ENCODE results near the gene GABRA4.

GABRA4 gene

DNA sequence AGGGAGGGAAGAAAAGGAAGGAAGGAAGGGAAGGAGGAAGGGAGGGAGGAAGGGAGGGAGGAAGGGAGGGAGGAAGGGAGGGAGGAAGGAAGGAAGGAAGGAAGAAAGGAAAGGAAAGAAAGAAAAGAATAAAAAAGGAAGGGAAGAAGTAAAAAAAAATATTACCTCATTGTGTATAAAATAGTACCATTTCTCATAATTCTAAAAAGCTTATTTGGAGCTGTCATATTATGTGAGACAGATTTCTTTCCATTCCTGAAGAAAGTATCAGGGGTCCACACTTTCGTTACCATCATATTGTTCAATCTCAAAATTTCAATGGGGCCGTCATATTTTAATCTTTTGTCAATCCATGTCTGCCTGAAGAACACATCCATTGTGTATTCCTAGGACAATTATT, 16.1 kb downstream of the GABRA4 start:
- no peak for DNase-seq

DNA sequence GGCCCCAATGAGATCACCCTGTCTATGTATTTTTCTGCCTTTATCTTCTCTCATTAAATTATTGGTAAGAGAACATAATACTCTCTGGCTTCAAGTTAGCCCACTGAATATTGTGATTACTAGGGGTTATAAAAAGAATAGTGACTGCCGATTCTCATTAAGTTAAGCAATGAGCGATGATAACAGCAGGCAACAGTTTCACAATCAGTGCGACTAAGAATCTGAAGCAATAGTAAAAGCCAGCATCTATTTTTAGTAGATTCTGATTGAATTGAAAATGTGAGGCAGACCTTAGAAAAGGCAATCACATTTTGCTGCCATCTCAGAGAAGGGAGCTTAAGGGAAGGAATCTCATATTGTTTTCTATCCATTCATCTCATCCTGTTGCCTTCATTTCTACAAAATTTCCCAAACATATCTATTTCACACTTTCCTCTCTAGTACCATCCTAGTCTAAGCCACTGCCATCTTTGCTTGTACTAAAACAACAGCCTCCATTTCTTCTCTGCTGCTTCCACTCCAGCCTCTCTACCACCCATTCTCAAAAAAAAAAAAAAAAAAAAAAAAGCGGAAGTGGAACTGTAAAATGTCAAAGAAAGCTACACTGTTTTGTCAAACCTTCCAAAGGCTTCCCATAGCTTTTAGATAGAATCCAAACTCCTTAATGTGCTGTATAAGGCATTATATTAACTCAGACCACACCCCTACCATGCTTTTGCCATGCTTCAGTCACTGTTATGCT, 17.4 kb downstream of the GABRA4 start:
- no peak for DNase-seq

DNA sequence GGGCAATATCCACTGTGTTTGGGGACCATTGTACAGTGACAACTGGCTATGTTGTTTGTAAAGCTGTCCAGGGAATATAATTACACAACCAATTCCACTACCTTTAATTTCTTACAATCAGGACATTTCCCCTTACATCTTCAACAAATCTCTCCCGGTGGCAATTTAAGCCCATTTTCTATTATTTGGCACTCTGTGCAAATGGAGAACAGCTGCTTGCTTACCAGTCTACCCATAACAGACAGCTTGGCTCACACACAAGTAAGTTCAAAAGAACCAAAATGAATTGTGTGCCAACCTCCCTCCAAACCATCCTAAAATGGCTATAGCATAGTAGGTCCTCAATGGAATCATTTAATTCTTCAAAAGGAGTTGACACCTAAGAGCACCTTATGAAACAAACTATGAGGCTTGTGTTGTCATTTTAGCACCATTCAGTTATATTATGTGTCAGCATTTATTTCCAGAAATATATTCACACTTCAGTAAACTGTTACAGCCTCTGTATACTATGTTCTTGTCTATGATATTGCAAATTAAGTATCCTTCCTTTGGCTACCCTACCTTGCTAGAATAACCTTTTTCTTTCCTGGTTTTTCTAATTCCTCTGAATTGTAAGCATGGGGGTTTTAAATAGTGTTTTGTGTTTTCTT, 18.4 kb downstream of the GABRA4 start:
- no peak for DNase-seq

DNA sequence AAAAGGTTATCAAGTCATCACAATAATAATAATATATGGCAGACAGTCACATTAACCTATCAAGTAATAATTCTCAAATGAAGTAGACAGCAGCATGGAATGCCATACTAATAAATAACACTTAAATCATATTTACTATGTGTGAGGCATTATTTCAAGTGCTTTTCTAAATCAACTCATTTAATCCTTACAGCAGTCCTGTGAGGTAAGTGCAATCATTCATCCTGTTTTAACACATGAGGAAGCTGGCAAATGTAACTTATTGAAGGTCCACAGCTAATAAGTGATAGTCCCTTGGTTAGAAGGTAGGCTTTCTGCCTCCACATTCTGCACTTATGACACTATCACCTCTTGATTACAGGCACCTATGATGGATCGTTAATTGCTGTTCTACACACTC, 24.5 kb downstream of the GABRA4 start:
- no peak for DNase-seq

DNA sequence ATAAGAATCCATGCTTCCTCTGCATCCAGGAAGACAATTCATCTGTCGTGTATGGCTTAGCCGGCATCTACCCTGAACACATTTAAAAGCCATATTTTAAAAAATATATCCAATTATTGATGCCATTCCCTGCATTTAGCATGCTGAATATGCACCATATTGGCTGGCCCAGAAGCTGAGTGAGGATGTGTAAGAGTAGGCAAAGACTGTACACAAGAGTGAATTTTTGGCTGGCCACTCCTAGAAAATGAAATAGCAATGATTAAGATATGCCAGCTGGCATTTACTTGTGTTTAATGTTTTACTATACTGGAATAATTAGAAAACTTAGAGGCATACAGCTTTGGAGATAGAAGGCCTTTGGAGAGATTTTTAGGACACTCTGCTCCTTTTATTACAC, 25.8 kb downstream of the GABRA4 start:
- DNase-seq, result no peak

DNA sequence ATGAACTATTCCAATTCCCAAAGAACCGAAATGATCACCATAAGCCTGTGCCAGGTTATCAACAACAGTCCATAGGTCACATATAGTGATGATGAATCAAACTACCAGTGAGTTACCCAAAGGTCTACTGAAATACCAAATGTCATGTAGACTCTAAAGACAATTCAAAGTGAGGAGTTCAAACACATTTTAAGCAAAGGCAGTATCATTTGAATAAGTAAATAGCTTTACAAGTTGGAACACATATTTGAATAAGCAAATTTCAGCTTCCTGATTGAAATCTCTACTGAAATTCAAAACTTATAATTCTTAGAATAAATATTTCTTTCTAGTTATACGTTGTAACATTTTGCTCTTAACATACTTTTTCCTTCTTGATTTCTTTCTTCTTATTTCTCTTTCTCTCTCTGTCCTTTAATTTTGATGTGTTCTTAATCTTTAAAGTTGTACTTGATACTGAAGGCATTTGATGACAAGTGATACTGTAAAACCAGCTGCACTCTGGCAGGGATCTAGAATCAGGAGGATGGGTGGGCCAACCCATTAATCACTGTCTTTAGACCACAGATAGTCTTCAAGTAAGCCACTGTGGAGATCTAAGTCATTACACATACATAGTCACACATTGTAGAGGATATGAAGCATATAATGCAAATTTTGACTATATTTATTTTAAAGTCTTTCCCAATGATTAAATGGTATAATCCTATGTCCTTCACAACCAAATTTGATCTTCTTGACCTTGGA, 34.5 kb downstream of the GABRA4 start:
- no peak for DNase-seq

DNA sequence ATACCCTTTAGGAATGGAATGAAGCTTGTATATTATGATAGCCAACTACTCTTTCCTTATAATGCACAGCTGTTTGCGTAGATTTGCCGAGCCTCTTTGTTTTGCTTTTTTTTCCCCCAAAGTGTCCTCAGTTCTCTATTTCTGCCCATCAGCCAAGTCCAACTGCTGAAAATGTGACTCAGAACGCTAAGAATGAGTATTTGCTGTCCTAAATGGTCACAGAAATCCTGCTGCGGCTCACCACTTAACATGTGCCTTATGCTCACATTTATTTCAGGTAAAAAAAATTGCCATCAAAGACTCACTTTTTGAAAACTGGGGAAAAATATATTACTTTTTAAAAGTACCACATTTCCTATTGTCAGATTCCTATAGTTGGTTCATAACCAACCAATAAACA, 36.9 kb downstream of the GABRA4 start:
- no peak for DNase-seq

DNA sequence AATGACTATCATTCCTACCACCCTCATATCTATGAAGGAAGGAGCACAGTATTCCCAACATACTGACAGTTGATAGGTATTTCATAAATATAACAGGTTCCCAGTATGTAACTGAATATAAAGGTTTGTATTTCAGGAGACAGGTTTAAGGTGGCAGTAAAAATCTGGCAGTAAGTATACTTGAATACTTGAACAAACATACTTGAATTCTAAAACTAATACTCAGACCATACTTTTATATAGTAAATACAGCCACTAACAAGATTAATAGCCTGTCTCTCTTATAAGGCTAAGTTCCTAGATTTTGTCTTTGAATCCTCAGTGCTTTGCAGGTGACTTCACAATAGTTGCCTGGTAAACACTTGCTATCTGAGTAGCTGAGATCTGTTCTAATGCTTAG, 37.8 kb downstream of the GABRA4 start:
- no peak for DNase-seq

DNA sequence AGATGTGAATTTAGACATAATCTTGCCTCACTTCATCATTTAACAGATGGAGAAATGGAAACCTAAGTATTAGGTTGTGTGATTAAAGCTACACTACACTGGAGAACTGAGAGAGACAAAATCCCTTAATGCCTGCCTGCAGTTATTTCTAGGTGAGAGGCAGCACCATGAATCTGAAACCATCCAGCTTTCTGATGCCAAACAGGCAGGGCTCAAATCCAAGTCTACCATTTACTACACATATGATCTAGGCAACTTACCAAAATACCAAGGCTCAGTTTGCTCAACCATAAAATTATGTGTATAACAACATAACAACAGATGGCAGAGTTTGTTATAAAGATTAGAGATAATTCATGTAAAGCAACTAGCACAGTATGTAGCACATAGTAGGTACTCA, 38.7 kb downstream of the GABRA4 start:
- no peak for DNase-seq

DNA sequence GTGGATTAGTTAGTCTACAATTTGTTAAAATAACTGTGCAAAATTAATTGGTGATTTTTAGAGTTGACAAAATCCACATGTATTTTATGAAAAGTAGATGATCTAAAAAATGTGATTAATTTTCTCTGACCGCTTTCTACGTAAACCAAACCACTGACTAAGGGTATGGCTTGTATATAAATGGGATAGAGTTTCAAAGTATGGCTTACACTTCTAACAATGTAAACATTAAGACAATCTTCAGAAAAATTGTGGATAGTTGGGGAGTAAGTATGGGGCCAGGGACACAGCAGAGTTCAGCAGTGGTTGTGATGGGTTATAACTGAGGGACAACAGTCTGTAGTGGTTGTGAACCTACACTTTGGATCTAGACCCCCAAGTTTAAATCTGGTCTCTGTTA, 39.8 kb downstream of the GABRA4 start:
- no peak for DNase-seq

DNA sequence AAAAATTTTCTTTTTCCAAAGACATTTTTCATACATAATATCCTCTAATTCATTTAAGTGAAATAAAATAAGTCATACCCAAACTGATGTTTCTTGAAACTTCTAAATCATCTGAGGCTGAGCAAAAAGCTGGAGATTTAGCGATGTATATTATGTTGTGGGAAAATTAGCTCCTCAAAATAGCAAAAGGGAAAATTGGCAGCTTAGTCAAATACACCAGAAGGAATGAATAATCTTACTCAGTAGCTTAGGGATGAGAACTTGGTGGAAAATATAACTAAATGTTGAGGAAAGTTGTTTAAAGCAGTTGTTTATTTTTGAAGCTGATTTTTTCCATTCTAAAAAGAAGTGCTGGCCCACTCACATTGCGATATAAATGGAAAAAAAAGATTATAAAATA, 40.9 kb downstream of the GABRA4 start:
- no peak for DNase-seq

DNA sequence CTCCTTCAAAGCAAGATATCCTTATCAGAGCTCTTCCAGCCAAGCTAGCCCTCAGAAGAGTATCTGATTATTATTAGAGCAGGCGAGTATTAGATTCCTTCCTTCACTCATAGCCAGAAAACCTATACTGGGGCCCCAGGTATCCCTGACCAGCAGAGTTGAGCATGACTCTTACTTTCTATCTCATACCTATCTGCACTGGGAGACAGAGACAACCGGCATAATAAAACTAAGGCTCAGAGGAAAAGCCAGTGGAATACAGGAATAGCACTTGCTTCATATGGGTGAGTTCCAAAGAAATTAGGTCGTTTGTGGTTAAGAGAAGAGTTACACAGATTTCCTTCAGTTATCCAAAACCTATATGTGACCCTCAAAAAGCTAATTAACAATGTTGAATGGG, 42.6 kb downstream of the GABRA4 start:
- no peak for DNase-seq

DNA sequence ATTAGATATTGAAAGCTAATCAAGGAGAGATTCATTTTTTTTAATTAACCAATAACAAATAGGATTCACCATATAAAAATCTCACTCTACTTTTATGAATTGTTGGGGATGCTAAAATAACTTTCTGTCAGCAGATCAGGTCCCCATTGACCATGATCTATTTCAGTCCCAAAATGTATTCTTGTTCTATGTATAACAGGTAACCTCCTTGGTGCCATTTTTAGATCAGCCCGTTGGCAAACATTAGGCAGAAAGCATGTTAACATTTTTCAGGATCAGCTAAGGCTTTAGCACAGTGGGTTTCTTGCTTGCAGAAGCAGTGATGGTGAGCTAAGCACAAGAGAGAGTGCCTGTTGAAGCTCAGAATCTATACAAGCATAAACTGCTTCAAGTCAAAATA, 43.6 kb downstream of the GABRA4 start:
- DNase-seq, result no peak

DNA sequence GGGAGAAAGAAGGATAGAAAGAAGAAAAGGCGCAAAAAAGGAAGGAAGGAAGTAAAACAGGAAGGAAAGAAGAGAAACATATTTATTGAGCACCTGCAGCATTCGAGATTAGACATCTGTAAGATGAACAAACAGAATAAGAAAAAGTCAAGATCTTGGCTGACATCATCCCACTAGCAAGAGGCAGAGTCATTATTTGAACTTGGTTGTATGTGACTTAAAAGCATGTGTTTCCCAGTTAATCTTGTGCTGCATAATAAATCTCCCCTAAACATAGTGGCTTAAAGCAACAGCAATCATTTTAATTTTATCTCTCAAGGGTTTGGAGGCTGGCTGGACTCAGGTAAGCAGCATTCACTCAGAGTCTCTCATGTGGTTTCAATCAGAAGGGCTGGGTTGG, 45.8 kb downstream of the GABRA4 start:
- DNase-seq, result no peak

DNA sequence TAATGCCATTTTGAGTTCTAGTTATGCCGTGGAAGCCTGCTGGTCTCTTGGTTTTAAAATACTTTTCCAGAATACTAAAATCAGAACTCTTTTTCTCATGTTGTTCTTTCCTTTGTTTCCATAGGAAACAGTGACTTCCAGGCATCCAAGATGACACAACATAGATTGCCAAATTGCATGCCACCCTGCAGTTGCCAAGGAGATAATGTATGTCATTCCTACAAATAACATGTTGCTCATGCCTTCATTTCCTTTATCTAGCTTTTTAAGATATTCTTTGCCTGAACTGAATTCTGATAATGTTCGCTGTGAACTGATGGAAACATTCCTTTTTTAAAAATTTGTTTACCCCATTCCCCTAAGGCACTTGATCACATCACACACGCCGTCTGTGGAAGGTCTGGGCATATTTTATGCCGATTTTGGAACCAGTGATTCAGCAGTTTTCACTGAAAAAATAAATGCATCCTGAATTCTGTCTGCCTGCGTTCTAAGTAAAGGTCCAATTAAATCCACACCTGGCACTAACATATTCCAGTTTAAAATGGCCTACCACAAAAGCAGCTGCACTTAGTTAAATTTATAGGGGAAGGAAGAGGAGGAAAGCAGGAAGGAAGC, 46.4 kb downstream of the GABRA4 start:
- no peak for DNase-seq

DNA sequence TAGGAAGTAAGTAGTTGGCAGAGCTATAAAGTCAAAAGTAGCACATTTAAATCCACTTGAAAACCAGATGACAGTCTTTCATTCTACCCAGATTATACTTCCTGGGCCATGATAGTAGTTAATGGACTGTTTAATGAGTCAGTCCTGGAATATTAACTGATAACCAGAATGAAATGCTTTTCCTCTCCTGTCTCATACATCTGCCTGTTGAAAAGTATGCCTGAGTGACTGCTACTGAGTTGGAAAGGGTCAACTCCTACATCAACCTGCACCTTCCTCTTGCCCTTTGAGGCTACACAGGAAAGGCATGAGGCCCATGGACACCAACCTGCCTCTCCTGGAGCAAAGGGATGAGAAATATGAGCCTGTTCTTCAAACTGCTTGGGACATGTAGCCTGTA, 48.3 kb downstream of the GABRA4 start:
- no peak for DNase-seq

DNA sequence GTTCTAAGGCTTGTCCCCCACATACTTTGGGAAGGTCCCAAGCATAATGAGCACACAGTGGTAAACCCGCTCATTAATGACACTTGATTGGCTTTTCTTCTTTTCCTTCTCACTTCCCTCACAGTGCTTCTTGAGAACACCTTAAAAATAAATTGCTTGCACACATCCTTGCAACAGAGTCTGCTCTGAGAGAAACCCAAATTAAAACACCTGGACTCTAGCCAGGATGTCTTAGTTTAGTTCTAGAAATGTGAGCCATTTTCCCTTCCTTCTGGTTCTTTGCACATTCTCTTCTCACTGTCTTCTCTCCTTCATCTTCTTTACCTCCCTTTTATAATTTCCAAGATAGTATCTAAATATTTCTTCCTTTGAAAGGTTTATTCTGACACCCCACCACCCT, 49.0 kb downstream of the GABRA4 start:
- DNase-seq, result no peak

DNA sequence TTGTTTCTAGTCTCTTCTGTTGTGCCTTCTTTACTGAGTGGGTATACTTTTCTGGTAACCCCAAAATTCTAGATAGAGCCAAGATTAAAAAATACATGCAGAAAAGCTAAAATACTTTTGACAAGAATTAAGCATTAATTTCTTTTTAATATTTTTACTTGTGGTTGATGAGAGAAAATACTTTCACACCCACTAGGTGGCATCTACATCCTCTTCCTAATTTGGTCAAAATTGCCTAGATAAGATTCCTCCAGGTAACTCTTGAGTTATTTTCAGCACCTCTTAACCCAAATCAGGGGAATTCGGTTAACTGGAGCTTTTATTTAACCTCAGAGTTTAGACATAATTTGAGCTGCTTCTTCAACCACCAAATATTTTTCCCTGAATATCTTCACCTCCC, 55.9 kb downstream of the GABRA4 start:
- no peak for DNase-seq

DNA sequence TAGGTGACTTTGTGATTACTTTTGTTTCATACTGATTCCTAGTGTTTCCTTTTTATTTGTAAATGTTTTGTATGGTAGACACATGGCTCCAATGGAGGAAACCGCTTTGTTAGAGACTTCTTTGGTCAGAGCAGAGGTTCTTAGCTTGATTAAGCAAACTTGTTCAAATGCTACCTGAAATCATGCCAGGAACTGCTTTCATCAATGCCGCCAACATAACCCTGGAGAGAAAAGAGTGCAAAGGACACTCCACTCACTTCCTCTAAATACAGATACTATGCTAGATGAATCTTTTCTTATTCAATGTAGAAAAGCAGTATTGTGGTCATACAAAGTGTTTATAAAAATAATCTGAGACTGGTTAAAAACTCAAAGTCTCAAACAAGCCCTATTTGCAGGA, 58.7 kb downstream of the GABRA4 start:
- no peak for DNase-seq

DNA sequence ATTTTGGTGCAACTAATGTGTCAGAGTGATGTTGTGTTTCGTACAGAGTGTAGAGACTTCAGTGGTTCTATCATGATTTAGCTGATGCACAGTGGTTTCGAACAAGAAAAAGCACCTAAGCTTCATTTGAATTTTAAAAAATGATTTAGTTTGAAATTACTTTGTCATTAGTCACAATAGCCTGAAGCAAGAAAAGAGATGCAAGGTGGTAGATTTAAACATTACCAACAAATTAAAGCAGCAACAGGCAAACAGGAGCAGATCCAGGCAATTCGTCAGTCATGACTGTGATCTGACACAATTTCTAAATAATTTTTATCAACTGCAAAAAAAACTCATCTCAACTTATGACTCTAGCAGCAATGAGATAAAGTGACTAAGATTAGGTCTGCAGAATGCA, 59.7 kb downstream of the GABRA4 start:
- no peak for DNase-seq

DNA sequence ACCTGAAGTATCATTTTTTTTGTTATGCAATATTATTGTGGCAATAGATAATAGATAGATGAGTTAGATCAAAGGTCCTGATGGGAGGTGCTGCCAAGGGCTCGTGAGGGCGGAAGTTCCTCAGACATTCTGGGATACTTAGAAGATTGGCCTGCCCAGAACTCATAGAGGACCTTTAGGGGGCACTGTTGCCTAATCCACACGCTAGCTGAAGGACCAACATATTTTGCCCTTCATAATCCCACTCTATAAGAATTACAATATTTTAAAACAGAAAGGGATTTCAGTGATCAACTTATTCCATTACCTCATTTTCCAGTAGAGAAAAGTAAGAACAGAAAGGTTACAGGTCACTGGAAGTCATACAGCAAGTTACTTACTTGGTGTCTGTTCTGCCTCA, 61.4 kb downstream of the GABRA4 start:
- DNase-seq, result no peak

DNA sequence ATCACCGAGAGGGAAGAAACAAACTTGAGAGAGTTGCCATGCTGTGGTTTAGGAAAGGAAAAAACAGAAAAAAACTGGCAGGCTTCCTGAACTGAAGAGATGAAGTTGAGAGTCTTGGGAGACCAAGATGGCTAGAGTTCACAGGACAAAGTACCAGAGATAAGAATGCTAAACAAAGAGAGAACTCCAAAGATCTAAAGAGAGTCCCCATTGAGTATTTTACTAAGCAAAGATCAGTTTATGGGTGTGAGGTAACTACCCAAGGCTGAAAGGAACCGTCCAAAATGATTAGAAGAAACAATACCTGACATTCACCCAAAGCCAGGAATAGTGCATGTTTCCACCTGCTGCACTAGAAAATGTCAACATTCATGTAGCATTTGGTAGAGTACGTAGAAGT, 62.5 kb downstream of the GABRA4 start:
- DNase-seq, result no peak

DNA sequence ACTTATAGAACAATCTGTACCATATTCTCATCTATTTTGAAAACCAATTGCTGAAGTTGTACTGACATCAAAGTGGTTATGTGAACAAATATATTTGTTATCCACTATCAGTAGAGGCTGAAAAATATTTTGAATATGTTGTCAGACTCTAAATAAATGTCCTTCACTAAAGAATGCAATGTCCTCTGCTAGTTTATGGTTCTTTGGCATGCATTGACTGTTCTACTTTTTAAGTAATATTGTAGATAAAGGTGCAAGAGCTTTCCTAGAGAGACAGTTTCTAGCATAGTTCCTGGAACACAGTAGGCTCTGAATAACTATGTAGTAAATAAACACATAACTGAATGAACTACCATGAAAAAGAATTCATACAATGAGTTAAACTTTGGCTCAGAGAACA, 66.2 kb downstream of the GABRA4 start:
- DNase-seq, result no peak
